PC-3 (cell line): Measurements from ENCODE around the gene DIS3L2. TPM values are rescaled to one million over a fixed set of nuclear protein-coding genes. Genes with fewer than 3 reads are reported as not detected.

Source experiments
- ATAC-seq: fragments of 200-7000 bp; cut with Tn5 transposase; 2 replicates; pipeline ENCODE4 v1.9.1; 2020; ENCODE audit warnings: mild to moderate bottlenecking, moderate library complexity
- BruUV-seq: library from RNA; stranded (reverse); fragments of 400-500 nt; replicated peaks from 2 replicates; lab custom pipeline; 2021; lab: Mats Ljungman, UMichigan
- CTCF ChIA-PET: fragments of 300-600 bp; sonication (Branson Sonifier 250); formaldehyde crosslinking; loops from one replicate; lab custom pipeline; 2022; ENCODE audit warnings: antibody characterized with exemption; lab: Charles Lee
- POLR2A ChIA-PET: fragments of 300-600 bp; sonication (Branson Sonifier 250); formaldehyde crosslinking; loops from one replicate; lab custom pipeline; 2022; ENCODE audit warnings: antibody characterized with exemption; ENCODE audit not compliant: unreplicated experiment; lab: Charles Lee
- DNase-seq: peaks from one replicate; pipeline ENCODE4 v3.0.0-alpha.2; 2015
- H2AFZ ChIP-seq: fragments of 300-600 bp; sonication (generic); 2 replicates; pipeline ENCODE4 v1.6.0; 2016; ENCODE audit warnings: antibody characterized with exemption, low read length
- H3F3A ChIP-seq: fragments of 300-600 bp; sonication (generic); one replicate; pipeline ENCODE4 v1.6.0; 2017; ENCODE audit warnings: antibody characterized with exemption, low read length, control low read depth, mild to moderate bottlenecking; ENCODE audit not compliant: unreplicated experiment
- H3K27ac ChIP-seq: fragments of 300-600 bp; sonication (generic); 2 replicates; pipeline ENCODE4 v1.5.1; 2016; ENCODE audit warnings: mild to moderate bottlenecking, low read length
- H3K27me3 ChIP-seq: fragments of 300-600 bp; sonication (generic); 2 replicates; pipeline ENCODE4 v1.6.1; 2016; ENCODE audit warnings: low read length, mixed read lengths
- H3K36me3 ChIP-seq: fragments of 300-600 bp; sonication (generic); 2 replicates; pipeline ENCODE4 v1.6.1; 2016; ENCODE audit warnings: low read depth, mixed run types, low read length, mixed read lengths
- H3K4me1 ChIP-seq: fragments of 300-600 bp; sonication (generic); 2 replicates; pipeline ENCODE4 v1.5.1; 2016; ENCODE audit warnings: low read length; ENCODE audit not compliant: insufficient read depth
- H3K4me2 ChIP-seq: fragments of 300-600 bp; sonication (generic); 2 replicates; pipeline ENCODE4 v1.6.0; 2016; ENCODE audit warnings: low read length
- H3K4me3 ChIP-seq: fragments of 300-600 bp; sonication (generic); 2 replicates; pipeline ENCODE4 v1.5.1; 2016; ENCODE audit warnings: mild to moderate bottlenecking, low read length, mixed read lengths
- H3K79me2 ChIP-seq: fragments of 300-600 bp; sonication (generic); 2 replicates; pipeline ENCODE4 v1.6.1; 2017; ENCODE audit warnings: low read length, mixed read lengths
- H3K9ac ChIP-seq: fragments of 300-600 bp; sonication (generic); 2 replicates; pipeline ENCODE4 v1.6.0; 2016; ENCODE audit warnings: mild to moderate bottlenecking, low read length
- H3K9me2 ChIP-seq: fragments of 300-600 bp; sonication (generic); replicated peaks from 2 replicates; pipeline ENCODE4 v1.6.1; 2016; ENCODE audit warnings: mixed run types, low read length, mixed read lengths
- H3K9me3 ChIP-seq: fragments of 300-600 bp; sonication (generic); 2 replicates; pipeline ENCODE4 v1.6.1; 2016; ENCODE audit warnings: low read length, mixed read lengths
- H4K20me1 ChIP-seq: fragments of 300-600 bp; sonication (generic); 2 replicates; pipeline ENCODE4 v1.6.1; 2016; ENCODE audit warnings: low read length, mixed read lengths
- EZH2 ChIP-seq: fragments of 300-600 bp; sonication (generic); IDR thresholded peaks from one replicate; pipeline ENCODE4 v1.6.1; 2017; ENCODE audit warnings: antibody characterized with exemption, mild to moderate bottlenecking, low read length; ENCODE audit not compliant: unreplicated experiment
- EZH2phosphoT487 ChIP-seq: fragments of 300-600 bp; sonication (generic); IDR thresholded peaks from 2 replicates; pipeline ENCODE4 v1.6.1; 2018; ENCODE audit warnings: mild to moderate bottlenecking, antibody characterized with exemption, low read length, borderline replicate concordance
- intact Hi-C: fragments of 100-400 bp; cut with micrococcal nuclease; formaldehyde crosslinking; loops from 2 replicates; pipeline ENCODE4 v1.9.0; 2023
- total RNA-seq: library from RNA; depleted of rRNA; stranded (reverse); fragments of >200 nt; gene quantifications from 2 replicates; pipeline ENCODE4 v1.2.3, GENCODE V29; 2014
- TF ChIP-seq, protein P1 (sequence below): fragments of 300-600 bp; sonication (generic); conservative IDR thresholded peaks from 2 replicates; pipeline ENCODE4 v1.5.1; 2017; ENCODE audit warnings: antibody characterized with exemption, low read depth, mild to moderate bottlenecking, low read length

Gene DIS3L2
- total RNA-seq, 1 experiment from 2014 or later: 22.8 TPM

DNA sequence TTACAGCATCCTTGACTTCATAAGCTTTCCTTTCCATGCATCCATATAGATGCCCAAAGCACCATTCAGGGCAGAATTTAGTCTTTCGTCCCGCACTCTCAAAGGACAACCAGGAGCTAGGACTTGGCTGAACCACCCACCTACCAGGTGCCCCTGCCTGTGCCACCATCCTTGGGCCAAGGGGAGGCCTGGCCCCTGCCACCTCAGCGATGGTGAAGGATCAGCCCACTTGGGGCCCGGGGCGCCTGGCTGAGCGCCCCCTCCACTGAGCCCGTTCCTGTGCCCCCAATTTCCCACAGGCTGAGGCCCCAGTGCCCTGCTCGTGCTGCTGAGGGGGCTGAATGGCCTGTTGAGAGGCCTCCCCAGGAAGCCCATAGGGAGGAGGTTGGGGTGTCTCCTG lies 383.7 kb downstream of the DIS3L2 start:
- no peak for ATAC-seq
- Histone ChIP-seq H3K4me1 (peaks cover 4% of the 10 kb centered on the region; the same call in 1 of the 2 replicates), H3F3A (no peaks in the 10 kb centered on the region), H2AFZ (no peak overlapping the region), H3K27me3 (no peaks in the 10 kb centered on the region), H3K9me2 (no peaks in the 10 kb centered on the region), H3K36me3 (no peaks in the 10 kb centered on the region), H3K4me3 (no peak overlapping the region), H3K4me2 (no peak overlapping the region), H4K20me1 (no peaks in the 10 kb centered on the region), H3K27ac (no peak overlapping the region), H3K9me3 (no peaks in the 10 kb centered on the region), H3K79me2 (no peaks in the 10 kb centered on the region), H3K9ac (no peak overlapping the region)
- TF ChIP-seq EZH2phosphoT487 (no peak), EZH2 (no peak)
- TF ChIP-seq, protein P1, sequence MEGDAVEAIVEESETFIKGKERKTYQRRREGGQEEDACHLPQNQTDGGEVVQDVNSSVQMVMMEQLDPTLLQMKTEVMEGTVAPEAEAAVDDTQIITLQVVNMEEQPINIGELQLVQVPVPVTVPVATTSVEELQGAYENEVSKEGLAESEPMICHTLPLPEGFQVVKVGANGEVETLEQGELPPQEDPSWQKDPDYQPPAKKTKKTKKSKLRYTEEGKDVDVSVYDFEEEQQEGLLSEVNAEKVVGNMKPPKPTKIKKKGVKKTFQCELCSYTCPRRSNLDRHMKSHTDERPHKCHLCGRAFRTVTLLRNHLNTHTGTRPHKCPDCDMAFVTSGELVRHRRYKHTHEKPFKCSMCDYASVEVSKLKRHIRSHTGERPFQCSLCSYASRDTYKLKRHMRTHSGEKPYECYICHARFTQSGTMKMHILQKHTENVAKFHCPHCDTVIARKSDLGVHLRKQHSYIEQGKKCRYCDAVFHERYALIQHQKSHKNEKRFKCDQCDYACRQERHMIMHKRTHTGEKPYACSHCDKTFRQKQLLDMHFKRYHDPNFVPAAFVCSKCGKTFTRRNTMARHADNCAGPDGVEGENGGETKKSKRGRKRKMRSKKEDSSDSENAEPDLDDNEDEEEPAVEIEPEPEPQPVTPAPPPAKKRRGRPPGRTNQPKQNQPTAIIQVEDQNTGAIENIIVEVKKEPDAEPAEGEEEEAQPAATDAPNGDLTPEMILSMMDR: no peak
- no peak for DNase-seq
- ChIA-PET CTCF (no interaction called here), POLR2A (no interaction called here)
- intact Hi-C loops: no loop called here
- BruUV-seq: no TSS peak

DNA sequence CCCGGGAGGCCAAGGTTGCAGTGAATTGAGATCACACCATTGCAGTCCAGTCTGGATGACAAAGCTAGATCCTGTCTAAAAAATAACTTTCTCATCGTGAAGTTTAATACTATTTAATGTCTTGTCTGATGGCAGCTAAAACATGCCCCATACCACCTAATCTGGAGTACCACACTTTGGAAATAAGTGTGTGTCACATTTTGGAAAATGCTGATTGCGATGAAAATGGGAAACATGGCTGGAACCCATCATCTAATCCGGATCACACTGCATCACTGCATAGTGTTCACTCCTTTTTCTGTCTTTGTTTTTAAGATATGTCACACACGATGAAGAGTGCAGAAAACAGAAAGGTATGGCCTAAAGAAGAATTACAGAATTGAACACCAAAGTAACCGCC lies 385.9 kb downstream of the DIS3L2 start:
- Histone ChIP-seq H3K9me3 (no peaks in the 10 kb centered on the region), H3K27me3 (peaks cover 4% of the 10 kb centered on the region; the same call in 1 of the 2 replicates), H3K79me2 (no peaks in the 10 kb centered on the region), H3K9me2 (no peaks in the 10 kb centered on the region), H3K9ac (no peak overlapping the region), H3K4me3 (no peak overlapping the region), H3F3A (no peaks in the 10 kb centered on the region), H4K20me1 (no peaks in the 10 kb centered on the region), H3K4me2 (no peak overlapping the region), H3K4me1 (peaks cover 4% of the 10 kb centered on the region), H3K36me3 (no peaks in the 10 kb centered on the region), H2AFZ (no peak overlapping the region), H3K27ac (no peak overlapping the region)
- DNase-seq (no peak), ATAC-seq (no peak)
- POLR2A ChIA-PET: no interaction called here
- CTCF ChIA-PET: no interaction called here
- TF ChIP-seq EZH2phosphoT487: no peak
- TF ChIP-seq, protein P1: no peak
- no peak for TF ChIP-seq EZH2
- intact Hi-C loops: no loop called here
- no TSS peak for BruUV-seq

DNA sequence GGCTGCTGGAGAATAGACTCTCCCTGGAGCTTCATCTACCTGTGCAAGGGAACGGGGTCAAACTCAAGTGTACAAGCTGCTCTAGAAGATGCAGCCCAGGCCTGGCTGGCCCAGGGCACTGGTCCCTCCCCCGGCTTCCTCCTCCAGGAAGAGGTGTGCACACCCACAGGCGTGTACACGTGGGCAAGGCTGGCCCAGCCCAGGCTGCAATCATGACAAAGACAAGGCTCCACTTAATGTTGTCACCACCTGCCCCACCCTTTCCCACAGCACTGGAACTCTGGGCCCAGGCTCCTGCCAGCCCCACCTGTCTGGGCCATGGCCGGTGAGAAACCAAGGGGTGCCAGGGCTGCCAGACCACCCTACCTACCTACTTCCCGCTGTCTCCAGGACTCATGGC lies 387.4 kb downstream of the DIS3L2 start:
- peaks cover 4% of the 10 kb centered on the region for H3K4me1 ChIP-seq
- no peaks in the 10 kb centered on the region for H3F3A ChIP-seq
- H2AFZ ChIP-seq: no peak overlapping the region
- no peaks in the 10 kb centered on the region for H4K20me1 ChIP-seq
- no peaks in the 10 kb centered on the region for H3K79me2 ChIP-seq
- peak overlapping the region; percentile 10; the same call in 1 of the 2 replicates for H3K9ac ChIP-seq
- H3K9me3 ChIP-seq: no peaks in the 10 kb centered on the region
- BruUV-seq: no TSS peak
- DNase-seq (peak; percentile 63), ATAC-seq (peak; percentile 82)
- H3K36me3 ChIP-seq: no peaks in the 10 kb centered on the region
- POLR2A ChIA-PET: no interaction called here
- TF ChIP-seq EZH2phosphoT487 (no peak), EZH2 (no peak)
- TF ChIP-seq, protein P1: no peak
- H3K9me2 ChIP-seq: no peaks in the 10 kb centered on the region
- no peak overlapping the region for H3K4me3 ChIP-seq
- H3K27me3 ChIP-seq: peaks cover 4% of the 10 kb centered on the region; the same call in 1 of the 2 replicates
- intact Hi-C loops: no loop called here
- 0 out of 2 replicates have a peak overlapping the region, but pooled peaks have one; percentile 39 for H3K27ac ChIP-seq
- H3K4me2 ChIP-seq: no peak overlapping the region
- CTCF ChIA-PET: no interaction called here
